Suprapubic skin (tissue), 4 donors: ENCODE results near the gene FHL2. TPM values are rescaled to one million over a fixed set of nuclear protein-coding genes. Genes with fewer than 3 reads are reported as not detected.
A peak's percentile ranks its signal among the peaks of the same experiment; 100 is the strongest.

ENCODE experiments used
- DNase-seq, 2 donors: peaks; one replicate each; pipeline ENCODE4 v3.0.0-alpha.2; 2019; ENCODE audit warnings: low spot score in 2 of 2
- H3K27ac ChIP-seq: fragments of 200-600 bp; sonication (generic); one replicate; pipeline ENCODE4 v1.5.1; 2019
- H3K27me3 ChIP-seq: fragments of 200-600 bp; sonication (generic); one replicate; pipeline ENCODE4 v1.5.1; 2019
- H3K36me3 ChIP-seq: fragments of 200-600 bp; sonication (generic); one replicate; pipeline ENCODE4 v1.5.1; 2019
- H3K4me1 ChIP-seq: fragments of 200-600 bp; sonication (generic); one replicate; pipeline ENCODE4 v1.5.1; 2019
- H3K4me3 ChIP-seq: fragments of 200-600 bp; sonication (generic); one replicate; pipeline ENCODE4 v1.5.1; 2019; ENCODE audit warnings: mild to moderate bottlenecking
- H3K9me3 ChIP-seq: fragments of 200-600 bp; sonication (generic); one replicate; pipeline ENCODE4 v1.5.1; 2019
- EP300 ChIP-seq: sonication (generic); formaldehyde crosslinking; IDR thresholded peaks from one replicate; pipeline ENCODE4 v1.6.1; 2017; ENCODE audit warnings: antibody characterized with exemption
- POLR2A ChIP-seq, 2 donors: fragments of 450-650 bp; IDR thresholded peaks; one replicate each; pipeline ENCODE4 v1.6.1; 2017; ENCODE audit warnings: antibody characterized with exemption in 2 of 2, mild to moderate bottlenecking in 2 of 2, moderate library complexity in 2 of 2
- POLR2AphosphoS5 ChIP-seq, 3 donors: sonication (generic); formaldehyde crosslinking; IDR thresholded peaks; one replicate each; pipeline ENCODE4 v1.6.1; 2017; ENCODE audit warnings: antibody characterized with exemption in 3 of 3
- WGBS: methylation state at CpG from one replicate; pipeline ENCODE4 v1.1.5; 2018; 5-methylcytosine and 5-hydroxymethylcytosine counted together
- total RNA-seq, 4 donors: library from RNA; depleted of rRNA; stranded (reverse); fragments of >200 nt; gene quantifications; one replicate each; pipeline ENCODE4 v1.1.0, GENCODE V29; 2016
- TF ChIP-seq, protein P1 (sequence below), 2 donors: fragments of 200-600 bp in 1 of 2; fragments of 450-650 bp in 1 of 2; sonication (generic) in 1 of 2; IDR thresholded peaks; one replicate each; pipeline ENCODE4 v1.5.1; 2016 to 2019; ENCODE audit warnings: antibody characterized with exemption in 2 of 2, mild to moderate bottlenecking in 1 of 2, moderate library complexity in 1 of 2

Gene FHL2, protein sequence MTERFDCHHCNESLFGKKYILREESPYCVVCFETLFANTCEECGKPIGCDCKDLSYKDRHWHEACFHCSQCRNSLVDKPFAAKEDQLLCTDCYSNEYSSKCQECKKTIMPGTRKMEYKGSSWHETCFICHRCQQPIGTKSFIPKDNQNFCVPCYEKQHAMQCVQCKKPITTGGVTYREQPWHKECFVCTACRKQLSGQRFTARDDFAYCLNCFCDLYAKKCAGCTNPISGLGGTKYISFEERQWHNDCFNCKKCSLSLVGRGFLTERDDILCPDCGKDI
- total RNA-seq: 10 to 100 TPM; 43.0 to 69.2 (median 47.9) TPM

DNA sequence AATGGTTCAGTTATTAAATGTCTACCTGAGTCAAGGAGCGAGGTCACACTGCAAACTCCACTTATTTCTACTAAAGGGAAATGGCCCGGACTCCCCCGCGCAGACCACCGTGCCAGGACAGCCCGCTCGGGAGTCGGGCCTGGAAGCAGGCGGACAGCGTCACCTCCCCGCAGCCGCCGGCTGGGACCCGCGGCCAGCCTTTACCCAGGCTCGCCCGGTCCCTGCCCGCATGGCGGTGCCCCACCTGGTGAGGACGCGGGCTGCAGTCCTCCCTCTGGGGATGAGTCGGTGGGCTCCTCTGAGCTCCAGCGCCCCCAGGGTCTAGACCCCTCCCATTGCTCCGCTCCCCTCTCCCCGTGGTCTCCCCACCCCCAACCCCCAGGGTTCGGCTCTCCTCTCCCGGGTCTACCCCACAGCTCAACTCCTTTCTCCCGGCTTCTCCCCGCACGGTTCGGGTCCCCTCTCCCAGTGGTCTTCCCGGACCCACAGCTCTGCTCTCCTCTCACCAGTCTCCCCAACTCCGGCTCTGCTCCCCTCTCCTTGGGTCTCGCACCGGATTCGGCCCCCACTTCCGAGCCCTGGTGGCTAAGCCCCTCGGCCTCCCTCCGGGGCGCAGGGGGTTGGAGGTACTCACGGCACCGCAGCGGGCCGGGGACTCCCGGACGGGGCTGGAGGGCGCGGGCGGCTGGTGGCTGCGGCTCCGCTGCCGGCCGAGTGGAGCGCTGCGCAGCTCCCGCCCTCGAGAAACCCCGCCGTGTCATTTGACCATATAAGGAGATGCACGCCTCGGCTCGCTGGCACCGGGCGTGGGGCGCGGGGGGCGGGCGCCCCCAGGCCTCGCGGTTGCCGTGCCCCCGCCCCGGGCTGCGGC is at the start of gene FHL2:
TSS of gene FHL2 (minus strand) at position 716 of the 871 bp plus-strand sequence. CDS start 12,535 bp downstream, outside the sequence.
- Histone ChIP-seq H3K9me3 (no peaks in the 10 kb centered on the region), H3K27ac (peak within 1 kb of the TSS; percentile 71), H3K27me3 (peaks cover 6% of the 10 kb centered on the region), H3K4me1 (peaks cover 41% of the 10 kb centered on the region), H3K36me3 (no peaks in the 10 kb centered on the region), H3K4me3 (peak within 1 kb of the TSS; percentile 56)
- DNase-seq: peak in 1 of 2 donors; percentile 78
- TF ChIP-seq POLR2AphosphoS5 (IDR thresholded peaks at IDR 0.05) (peak in 2 of 3 donors; percentile 14 to 33), POLR2A (IDR thresholded peaks at IDR 0.05) (peak in 1 of 2 donors; percentile 26), EP300 (no peak)
- TF ChIP-seq, protein P1, sequence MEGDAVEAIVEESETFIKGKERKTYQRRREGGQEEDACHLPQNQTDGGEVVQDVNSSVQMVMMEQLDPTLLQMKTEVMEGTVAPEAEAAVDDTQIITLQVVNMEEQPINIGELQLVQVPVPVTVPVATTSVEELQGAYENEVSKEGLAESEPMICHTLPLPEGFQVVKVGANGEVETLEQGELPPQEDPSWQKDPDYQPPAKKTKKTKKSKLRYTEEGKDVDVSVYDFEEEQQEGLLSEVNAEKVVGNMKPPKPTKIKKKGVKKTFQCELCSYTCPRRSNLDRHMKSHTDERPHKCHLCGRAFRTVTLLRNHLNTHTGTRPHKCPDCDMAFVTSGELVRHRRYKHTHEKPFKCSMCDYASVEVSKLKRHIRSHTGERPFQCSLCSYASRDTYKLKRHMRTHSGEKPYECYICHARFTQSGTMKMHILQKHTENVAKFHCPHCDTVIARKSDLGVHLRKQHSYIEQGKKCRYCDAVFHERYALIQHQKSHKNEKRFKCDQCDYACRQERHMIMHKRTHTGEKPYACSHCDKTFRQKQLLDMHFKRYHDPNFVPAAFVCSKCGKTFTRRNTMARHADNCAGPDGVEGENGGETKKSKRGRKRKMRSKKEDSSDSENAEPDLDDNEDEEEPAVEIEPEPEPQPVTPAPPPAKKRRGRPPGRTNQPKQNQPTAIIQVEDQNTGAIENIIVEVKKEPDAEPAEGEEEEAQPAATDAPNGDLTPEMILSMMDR (IDR thresholded peaks at IDR 0.05): peak; percentile 4 to 72
- WGBS: 3% methylated on average over 53 of the region's 74 CpGs

DNA sequence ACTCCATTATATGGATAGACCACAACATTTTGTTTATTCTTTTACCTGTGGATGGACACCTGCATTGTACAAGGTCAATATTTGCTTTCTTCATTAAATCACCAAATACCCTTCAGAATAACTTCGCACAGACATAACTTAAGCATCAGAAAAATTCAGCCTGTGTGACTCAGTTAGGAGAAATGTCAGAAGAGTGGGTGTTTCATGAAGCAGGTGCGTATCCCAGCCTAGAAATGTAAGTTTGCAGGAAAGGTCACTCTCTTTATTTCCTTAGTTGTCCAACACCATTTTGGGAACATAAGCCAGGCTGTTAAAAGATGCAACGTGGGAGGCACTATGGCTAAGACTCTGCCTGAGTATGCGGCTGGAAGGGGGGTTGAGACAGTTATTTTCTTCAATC is 48.6 kb upstream of the FHL2 start:
- no peak for DNase-seq
- 83% methylated on average over 4 of the region's 4 CpGs for WGBS

DNA sequence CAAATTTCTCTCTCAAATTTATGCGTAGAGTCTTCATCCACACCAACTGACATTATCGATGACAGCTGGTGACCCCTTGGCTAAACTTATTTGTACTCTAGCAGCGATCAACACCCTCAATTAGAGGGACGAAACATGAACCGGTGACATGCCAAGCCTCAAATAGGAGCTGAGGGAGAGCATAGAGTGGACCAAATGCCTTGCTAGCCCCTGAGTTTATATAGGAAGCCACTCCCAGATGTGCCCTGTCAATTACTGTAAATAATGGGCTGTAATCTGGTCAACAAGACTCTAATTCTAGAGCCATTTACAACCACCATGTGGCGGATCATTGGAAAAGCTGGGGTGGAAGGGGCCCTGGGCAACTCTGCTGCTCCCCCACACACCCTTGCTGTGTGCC is 47.6 kb upstream of the FHL2 start:
- Histone ChIP-seq H3K4me3 (no peak overlapping the region), H3K27me3 (no peaks in the 10 kb centered on the region), H3K36me3 (no peaks in the 10 kb centered on the region), H3K27ac (no peak overlapping the region), H3K4me1 (no peaks in the 10 kb centered on the region), H3K9me3 (no peaks in the 10 kb centered on the region)
- DNase-seq: no peak
- 81% methylated on average over 6 of the region's 6 CpGs for WGBS
- TF ChIP-seq, protein P1 (IDR thresholded peaks at IDR 0.05): no peak
- TF ChIP-seq EP300: no peak
- TF ChIP-seq POLR2A (IDR thresholded peaks at IDR 0.05): no peak
- no peak for TF ChIP-seq POLR2AphosphoS5 (IDR thresholded peaks at IDR 0.05)

More for the DNA sequence above, 48.6 kb upstream of the FHL2 start:
- Histone ChIP-seq H3K9me3 (no peaks in the 10 kb centered on the region), H3K27ac (no peak overlapping the region), H3K4me3 (no peak overlapping the region), H3K27me3 (no peaks in the 10 kb centered on the region), H3K4me1 (no peaks in the 10 kb centered on the region), H3K36me3 (no peaks in the 10 kb centered on the region)
- TF ChIP-seq, protein P1 (IDR thresholded peaks at IDR 0.05): no peak
- no peak for TF ChIP-seq POLR2A (IDR thresholded peaks at IDR 0.05)
- no peak for TF ChIP-seq POLR2AphosphoS5 (IDR thresholded peaks at IDR 0.05)
- TF ChIP-seq EP300: no peak

DNA sequence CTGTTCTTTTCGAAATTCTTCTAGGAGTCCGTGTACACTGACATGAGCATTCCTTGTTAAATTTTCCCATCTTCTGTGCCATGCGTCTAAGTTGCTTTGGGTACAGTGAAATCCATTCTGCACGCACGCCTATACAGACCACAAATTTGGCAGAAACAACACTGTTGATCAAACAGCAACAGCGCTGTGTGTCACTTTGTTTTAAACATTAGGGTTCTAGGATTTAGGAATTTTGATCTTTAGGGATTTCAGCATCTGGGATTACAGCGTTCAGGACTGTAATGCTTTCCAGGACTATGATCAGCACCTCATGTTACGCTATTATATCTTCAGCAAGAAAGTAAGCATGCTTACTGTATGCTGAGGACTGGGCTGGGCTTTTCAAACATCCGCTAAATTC is 47.1 kb upstream of the FHL2 start:
- Histone ChIP-seq H3K4me3 (no peak overlapping the region), H3K27me3 (no peaks in the 10 kb centered on the region), H3K4me1 (no peaks in the 10 kb centered on the region), H3K36me3 (no peaks in the 10 kb centered on the region), H3K27ac (no peak overlapping the region), H3K9me3 (no peaks in the 10 kb centered on the region)
- WGBS: 81% methylated on average over 9 of the region's 9 CpGs
- DNase-seq: no peak
- TF ChIP-seq, protein P1 (IDR thresholded peaks at IDR 0.05): no peak
- TF ChIP-seq POLR2AphosphoS5 (IDR thresholded peaks at IDR 0.05): no peak
- no peak for TF ChIP-seq EP300
- no peak for TF ChIP-seq POLR2A (IDR thresholded peaks at IDR 0.05)

DNA sequence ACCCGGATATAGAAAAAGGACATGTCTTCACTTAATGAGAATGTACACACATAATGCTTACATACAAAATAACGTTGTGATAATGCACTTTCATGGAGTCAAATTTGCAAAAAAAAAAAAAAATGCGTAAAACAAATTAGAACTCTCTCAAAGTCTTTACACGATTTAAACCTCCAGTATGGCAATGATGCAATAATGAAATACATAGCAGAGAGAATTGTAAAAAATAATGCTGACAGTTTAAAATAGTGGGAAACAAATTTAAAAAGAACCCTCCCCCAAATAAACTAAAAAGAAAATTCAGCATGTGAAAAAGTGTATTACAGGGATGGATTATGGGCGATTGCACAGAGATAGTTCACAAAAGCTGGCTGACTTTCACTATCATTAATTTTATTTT is 46.6 kb upstream of the FHL2 start:
- Histone ChIP-seq H3K4me1 (no peaks in the 10 kb centered on the region), H3K27ac (no peak overlapping the region), H3K27me3 (no peaks in the 10 kb centered on the region), H3K9me3 (no peaks in the 10 kb centered on the region), H3K36me3 (no peaks in the 10 kb centered on the region), H3K4me3 (no peak overlapping the region)
- TF ChIP-seq, protein P1 (IDR thresholded peaks at IDR 0.05): no peak
- no peak for TF ChIP-seq EP300
- no peak for TF ChIP-seq POLR2AphosphoS5 (IDR thresholded peaks at IDR 0.05)
- TF ChIP-seq POLR2A (IDR thresholded peaks at IDR 0.05): no peak
- no peak for DNase-seq
- WGBS: 62% methylated on average over 5 of the region's 5 CpGs
